MCF 10A (cell line): ENCODE data around the gene DBN1. TPM values are rescaled to one million over a fixed set of nuclear protein-coding genes. Genes with fewer than 3 reads are reported as not detected.

ENCODE experiments used
- BruUV-seq: library from RNA; stranded (reverse); fragments of 400-500 nt; replicated peaks from 2 replicates; lab custom pipeline; 2021; lab: Mats Ljungman, UMichigan
- CTCF ChIA-PET: fragments of 300-600 bp; sonication (Branson Sonifier 250); formaldehyde crosslinking; extraction: SDS; loops from one replicate; lab custom pipeline; 2021; ENCODE audit warnings: antibody characterized with exemption, inconsistent platforms; lab: Yijun Ruan, JAX
- POLR2A ChIA-PET: fragments of 300-600, 350-650 bp; sonication (Branson Sonifier 250); formaldehyde crosslinking; extraction: SDS; loops from one replicate; lab custom pipeline; 2020; ENCODE audit warnings: antibody characterized with exemption, inconsistent platforms; lab: Yijun Ruan, JAX
- DNase-seq: peaks from one replicate; pipeline ENCODE4 v3.0.0-alpha.2; 2018; ENCODE audit not compliant: unreplicated experiment
- H3K27ac Mint-ChIP-seq: one replicate; pipeline ENCODE4 v1.8.0; 2022; ENCODE audit warnings: mild to moderate bottlenecking, low read depth, mixed read lengths; ENCODE audit not compliant: unreplicated experiment
- H3K27me3 Mint-ChIP-seq: one replicate; pipeline ENCODE4 v1.8.0; 2022; ENCODE audit warnings: mixed read lengths; ENCODE audit not compliant: insufficient read depth, unreplicated experiment
- H3K36me3 Mint-ChIP-seq: one replicate; pipeline ENCODE4 v1.8.0; 2022; ENCODE audit warnings: mild to moderate bottlenecking, moderate library complexity, mixed read lengths; ENCODE audit not compliant: insufficient read depth, unreplicated experiment
- H3K4me1 Mint-ChIP-seq: one replicate; pipeline ENCODE4 v1.8.0; 2022; ENCODE audit warnings: mixed read lengths; ENCODE audit not compliant: insufficient read depth, unreplicated experiment
- H3K4me3 Mint-ChIP-seq: one replicate; pipeline ENCODE4 v1.8.0; 2022; ENCODE audit warnings: mild to moderate bottlenecking, moderate library complexity, mixed read lengths; ENCODE audit not compliant: unreplicated experiment
- H3K9me3 Mint-ChIP-seq: one replicate; pipeline ENCODE4 v1.8.0; 2022; ENCODE audit warnings: mixed read lengths; ENCODE audit not compliant: unreplicated experiment
- intact Hi-C: fragments of 100-400 bp; cut with micrococcal nuclease; formaldehyde crosslinking; loops from 2 replicates; pipeline ENCODE4 v1.14.1; 2022
- total RNA-seq: library from RNA; stranded (reverse); gene quantifications from 2 replicates; pipeline ENCODE4 v1.2.3, GENCODE V29; 2022
- TF ChIP-seq, protein P1 (sequence below): fragments of 200-600 bp; IDR thresholded peaks from one replicate; pipeline ENCODE4 v1.8.0; 2022; ENCODE audit warnings: antibody characterized with exemption, mild to moderate bottlenecking; ENCODE audit not compliant: unreplicated experiment

Gene DBN1
- total RNA-seq, 1 experiment from 2014 or later: 165 TPM

DNA sequence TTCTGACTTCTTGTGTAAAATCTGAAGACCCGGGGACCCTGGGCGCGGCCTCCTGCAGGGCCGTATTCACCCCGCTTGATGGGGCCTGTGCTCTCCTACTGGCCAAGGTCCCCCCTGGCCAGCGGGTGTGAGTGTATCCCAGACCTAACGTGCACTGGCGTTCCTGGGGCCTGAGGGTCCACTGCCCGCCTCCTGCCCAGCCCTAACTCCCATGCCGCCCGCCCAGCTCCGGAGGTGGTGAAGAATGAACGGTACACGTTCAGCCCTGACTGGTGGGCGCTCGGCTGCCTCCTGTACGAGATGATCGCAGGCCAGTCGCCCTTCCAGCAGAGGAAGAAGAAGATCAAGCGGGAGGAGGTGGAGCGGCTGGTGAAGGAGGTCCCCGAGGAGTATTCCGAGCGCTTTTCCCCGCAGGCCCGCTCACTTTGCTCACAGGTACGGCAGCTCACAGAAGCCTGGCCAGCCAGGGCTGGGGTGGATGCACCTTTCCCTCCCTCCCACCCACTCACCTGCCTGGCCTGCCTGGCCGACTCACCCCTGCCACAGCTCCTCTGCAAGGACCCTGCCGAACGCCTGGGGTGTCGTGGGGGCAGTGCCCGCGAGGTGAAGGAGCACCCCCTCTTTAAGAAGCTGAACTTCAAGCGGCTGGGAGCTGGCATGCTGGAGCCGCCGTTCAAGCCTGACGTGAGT is 37.4 kb downstream of the DBN1 start:
- ChIA-PET POLR2A (interaction anchor here (1.5 to 17.7 kb wide), 2 partner anchors 7 to 10 kb away, joined by 5 to 217 read pairs; partner anchors contain the start of gene GRK6), CTCF (interaction anchor here (1.4 to 1.8 kb wide), 3 partner anchors 16 to 65 kb away, joined by 4 to 5 read pairs (median 5); no protein-coding TSS in a partner anchor)
- H3K27me3 Mint-ChIP-seq: no peaks in the 10 kb centered on the region
- BruUV-seq: TSS peak; percentile 3
- H3K27ac Mint-ChIP-seq: no peak overlapping the region
- H3K9me3 Mint-ChIP-seq: no peaks in the 10 kb centered on the region
- H3K4me1 Mint-ChIP-seq: peaks cover 12% of the 10 kb centered on the region
- intact Hi-C loops: no loop called here
- no peak for DNase-seq
- H3K36me3 Mint-ChIP-seq: peaks cover 73% of the 10 kb centered on the region
- TF ChIP-seq, protein P1, sequence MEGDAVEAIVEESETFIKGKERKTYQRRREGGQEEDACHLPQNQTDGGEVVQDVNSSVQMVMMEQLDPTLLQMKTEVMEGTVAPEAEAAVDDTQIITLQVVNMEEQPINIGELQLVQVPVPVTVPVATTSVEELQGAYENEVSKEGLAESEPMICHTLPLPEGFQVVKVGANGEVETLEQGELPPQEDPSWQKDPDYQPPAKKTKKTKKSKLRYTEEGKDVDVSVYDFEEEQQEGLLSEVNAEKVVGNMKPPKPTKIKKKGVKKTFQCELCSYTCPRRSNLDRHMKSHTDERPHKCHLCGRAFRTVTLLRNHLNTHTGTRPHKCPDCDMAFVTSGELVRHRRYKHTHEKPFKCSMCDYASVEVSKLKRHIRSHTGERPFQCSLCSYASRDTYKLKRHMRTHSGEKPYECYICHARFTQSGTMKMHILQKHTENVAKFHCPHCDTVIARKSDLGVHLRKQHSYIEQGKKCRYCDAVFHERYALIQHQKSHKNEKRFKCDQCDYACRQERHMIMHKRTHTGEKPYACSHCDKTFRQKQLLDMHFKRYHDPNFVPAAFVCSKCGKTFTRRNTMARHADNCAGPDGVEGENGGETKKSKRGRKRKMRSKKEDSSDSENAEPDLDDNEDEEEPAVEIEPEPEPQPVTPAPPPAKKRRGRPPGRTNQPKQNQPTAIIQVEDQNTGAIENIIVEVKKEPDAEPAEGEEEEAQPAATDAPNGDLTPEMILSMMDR: no peak
- no peak overlapping the region for H3K4me3 Mint-ChIP-seq

- Mint-ChIP-seq H3K4me1 (peaks cover 20% of the 10 kb centered on the region), H3K27me3 (no peaks in the 10 kb centered on the region), H3K4me3 (no peak overlapping the region), H3K27ac (no peak overlapping the region), H3K36me3 (peaks cover 79% of the 10 kb centered on the region), H3K9me3 (no peaks in the 10 kb centered on the region)
- no peak for DNase-seq
- BruUV-seq: no TSS peak
- TF ChIP-seq, protein P1: no peak
- ChIA-PET POLR2A (interaction anchor here (12.5 kb wide), 1 partner anchor 10 kb away, joined by 217 read pairs; the partner anchor contains the start of gene PRR7), CTCF (interaction anchor here (1.2 to 1.8 kb wide), 2 partner anchors 11 to 31 kb away, joined by 5 to 6 read pairs; no protein-coding TSS in a partner anchor)
- intact Hi-C loops: no loop called here
Observed at GRCh38 chr5:177434942-177435738, 38.3 kb downstream of the DBN1 start.

DNA sequence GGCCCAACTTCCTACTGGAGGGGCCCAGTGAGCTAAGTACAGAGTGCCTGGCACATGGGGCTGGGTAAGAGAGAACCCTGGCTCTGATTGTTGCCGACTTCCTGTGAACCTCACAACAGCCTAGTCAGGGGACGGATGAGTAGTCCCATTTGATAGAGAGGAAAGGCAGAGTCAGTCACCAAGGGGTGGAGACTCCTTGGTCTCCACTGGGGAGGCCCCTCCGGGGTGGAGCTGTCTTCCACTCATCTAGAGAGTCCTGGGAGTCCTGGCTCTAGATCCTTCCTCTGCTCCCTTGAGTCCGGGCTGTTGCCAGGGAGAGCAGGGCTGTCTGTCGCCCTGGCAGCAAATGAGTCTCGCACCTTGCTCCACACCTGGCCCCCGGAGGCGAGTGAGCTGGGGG is 39.0 kb downstream of the DBN1 start:
- TF ChIP-seq, protein P1: no peak
- POLR2A ChIA-PET: interaction anchor here (12.5 kb wide), 1 partner anchor 10 kb away, joined by 217 read pairs; the partner anchor contains the start of gene PRR7
- no peak for DNase-seq
- H3K27ac Mint-ChIP-seq: no peak overlapping the region
- no peak overlapping the region for H3K4me3 Mint-ChIP-seq
- peaks cover 76% of the 10 kb centered on the region for H3K36me3 Mint-ChIP-seq
- H3K27me3 Mint-ChIP-seq: no peaks in the 10 kb centered on the region
- H3K9me3 Mint-ChIP-seq: no peaks in the 10 kb centered on the region
- intact Hi-C loops: no loop called here
- BruUV-seq: no TSS peak
- peaks cover 21% of the 10 kb centered on the region for H3K4me1 Mint-ChIP-seq
- CTCF ChIA-PET: interaction anchor here (0.6 to 1.2 kb wide), 2 partner anchors 7 to 12 kb away, joined by 3 to 6 read pairs; no protein-coding TSS in a partner anchor
